Measurements from ENCODE around the gene CYTH3.

DNA sequence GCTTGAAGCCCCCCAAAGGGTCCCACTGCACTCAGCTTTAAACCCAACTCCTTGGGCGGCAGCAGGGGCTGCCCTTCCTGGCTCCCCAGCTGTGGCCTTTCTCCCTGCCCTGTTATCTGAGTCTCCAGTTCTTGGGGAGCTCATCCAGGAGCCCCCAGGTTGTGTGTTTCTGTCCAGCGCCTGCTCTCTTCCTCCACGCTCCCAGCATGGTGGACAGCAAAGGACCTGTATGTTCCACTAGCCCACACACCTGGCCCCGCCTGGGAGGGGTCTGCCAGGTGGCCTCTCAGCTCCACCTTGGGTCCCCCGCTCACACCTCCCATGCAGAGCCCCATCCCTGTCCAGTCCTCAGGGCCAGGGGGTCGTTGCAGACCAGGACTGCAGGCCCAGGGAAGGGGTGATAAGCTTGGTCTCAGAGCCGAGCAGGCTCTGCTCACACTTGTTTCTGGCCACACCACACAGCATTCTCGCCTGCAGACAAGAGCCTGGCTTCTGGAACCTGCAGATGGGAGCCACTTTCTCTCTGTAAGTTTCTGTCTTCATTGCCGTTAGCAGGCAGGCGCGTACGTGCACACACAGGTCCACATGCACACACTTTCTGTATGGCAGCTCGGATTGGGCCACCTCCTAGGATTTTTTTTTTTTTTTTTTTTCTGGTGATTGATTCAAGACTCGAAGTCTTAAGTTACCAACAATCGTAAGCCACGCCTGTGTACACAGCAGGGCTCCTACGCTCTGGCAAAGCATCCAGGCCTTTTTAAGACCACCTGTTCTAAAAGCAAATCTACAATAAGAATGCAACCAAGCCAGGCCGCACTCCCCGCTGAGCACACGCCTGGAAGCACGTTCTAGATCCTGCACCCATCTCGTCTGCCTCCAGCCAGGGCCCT lies 104.6 kb downstream of the CYTH3 start:
- TF ChIP-seq, protein P1, sequence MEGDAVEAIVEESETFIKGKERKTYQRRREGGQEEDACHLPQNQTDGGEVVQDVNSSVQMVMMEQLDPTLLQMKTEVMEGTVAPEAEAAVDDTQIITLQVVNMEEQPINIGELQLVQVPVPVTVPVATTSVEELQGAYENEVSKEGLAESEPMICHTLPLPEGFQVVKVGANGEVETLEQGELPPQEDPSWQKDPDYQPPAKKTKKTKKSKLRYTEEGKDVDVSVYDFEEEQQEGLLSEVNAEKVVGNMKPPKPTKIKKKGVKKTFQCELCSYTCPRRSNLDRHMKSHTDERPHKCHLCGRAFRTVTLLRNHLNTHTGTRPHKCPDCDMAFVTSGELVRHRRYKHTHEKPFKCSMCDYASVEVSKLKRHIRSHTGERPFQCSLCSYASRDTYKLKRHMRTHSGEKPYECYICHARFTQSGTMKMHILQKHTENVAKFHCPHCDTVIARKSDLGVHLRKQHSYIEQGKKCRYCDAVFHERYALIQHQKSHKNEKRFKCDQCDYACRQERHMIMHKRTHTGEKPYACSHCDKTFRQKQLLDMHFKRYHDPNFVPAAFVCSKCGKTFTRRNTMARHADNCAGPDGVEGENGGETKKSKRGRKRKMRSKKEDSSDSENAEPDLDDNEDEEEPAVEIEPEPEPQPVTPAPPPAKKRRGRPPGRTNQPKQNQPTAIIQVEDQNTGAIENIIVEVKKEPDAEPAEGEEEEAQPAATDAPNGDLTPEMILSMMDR (IDR thresholded peaks at IDR 0.05), result no peak
- no peak for TF ChIP-seq POLR2A (IDR thresholded peaks at IDR 0.05)
- no peak for TF ChIP-seq EP300 (IDR thresholded peaks at IDR 0.05)

Data from ovary (tissue), 3 donors.